Activated naive CD8-positive, alpha-beta T cell treated with anti-CD3 and anti-CD28 coated beads, Interleukin-2, amount 50 U/mL, for 16 hours (primary cell): ENCODE measurements around the gene TNFAIP3.
A peak's percentile ranks its signal among the peaks of the same experiment; 100 is the strongest.

Source experiments
- DNase-seq: peaks from one replicate; pipeline ENCODE4 v3.0.0-alpha.2; 2020; ENCODE audit warnings: low read depth, low spot score

Gene TNFAIP3

DNA sequence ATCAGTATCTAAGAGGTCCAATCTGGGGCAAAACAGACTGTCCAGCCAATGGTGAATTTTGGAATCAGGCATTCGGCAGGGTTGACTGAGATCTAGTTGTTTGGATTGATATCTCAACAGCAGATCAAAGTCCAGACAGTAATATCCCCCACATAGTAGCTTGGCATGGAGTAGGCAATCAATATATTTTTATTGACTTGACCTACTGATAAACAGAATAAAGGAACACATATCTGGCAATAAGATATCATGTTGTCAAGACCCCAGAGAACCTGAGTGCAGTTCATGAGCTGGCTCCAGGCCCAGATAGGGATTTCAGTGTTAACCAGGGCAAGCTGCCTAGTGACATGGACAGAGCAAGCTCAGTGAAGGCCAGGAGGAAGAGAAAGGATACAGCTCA, 34.4 kb downstream of the TNFAIP3 start:
- no peak for DNase-seq

DNA sequence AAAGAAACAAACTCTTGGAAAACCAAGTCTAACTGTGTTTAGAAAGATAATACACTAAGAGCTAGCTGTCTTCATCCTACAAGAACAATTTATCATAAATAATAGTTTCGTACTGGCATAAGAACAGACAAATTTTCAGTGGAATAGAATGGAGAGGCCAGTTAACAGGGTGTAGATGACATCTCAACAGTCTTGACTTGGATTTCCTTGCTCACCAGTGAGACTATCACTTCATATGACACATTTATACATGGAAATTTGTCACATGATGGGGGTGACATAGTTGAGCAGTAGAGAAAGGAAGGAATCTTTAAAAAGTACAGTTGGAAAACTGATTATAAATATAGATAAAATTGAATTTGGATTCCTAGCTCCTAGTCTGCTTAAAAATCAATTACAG, 35.6 kb downstream of the TNFAIP3 start:
- DNase-seq = no peak

DNA sequence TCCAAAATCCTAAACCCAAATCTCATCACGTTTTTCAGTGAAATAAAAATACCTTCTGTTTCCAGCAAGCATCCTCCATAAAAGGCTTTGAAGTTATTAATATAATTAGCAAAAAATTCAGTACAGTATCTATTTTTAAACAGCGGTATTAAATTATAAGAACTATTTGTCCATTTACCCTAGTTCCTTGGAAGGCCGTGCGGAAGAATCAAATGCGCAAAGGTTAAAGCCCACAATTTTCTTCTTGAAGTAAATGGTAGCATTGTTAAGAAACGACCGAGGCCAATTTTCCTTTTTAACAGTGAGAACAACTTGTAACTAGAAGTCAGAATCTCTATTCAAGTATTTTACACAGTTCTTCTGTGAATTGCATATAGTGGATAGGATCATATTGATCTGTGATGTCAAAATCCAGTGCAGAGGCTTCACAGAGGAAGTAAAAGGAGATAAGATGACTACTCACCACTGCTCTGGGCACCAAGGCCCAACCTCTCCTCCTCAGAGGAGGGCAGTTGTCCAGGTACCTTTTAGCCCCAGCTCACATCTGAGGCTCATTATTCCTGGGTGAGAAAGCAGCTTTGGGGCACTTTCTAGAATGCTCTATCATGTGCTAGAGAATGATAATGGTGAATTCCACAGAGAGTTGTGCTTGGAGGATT, 36.3 kb downstream of the TNFAIP3 start:
- no peak for DNase-seq

DNA sequence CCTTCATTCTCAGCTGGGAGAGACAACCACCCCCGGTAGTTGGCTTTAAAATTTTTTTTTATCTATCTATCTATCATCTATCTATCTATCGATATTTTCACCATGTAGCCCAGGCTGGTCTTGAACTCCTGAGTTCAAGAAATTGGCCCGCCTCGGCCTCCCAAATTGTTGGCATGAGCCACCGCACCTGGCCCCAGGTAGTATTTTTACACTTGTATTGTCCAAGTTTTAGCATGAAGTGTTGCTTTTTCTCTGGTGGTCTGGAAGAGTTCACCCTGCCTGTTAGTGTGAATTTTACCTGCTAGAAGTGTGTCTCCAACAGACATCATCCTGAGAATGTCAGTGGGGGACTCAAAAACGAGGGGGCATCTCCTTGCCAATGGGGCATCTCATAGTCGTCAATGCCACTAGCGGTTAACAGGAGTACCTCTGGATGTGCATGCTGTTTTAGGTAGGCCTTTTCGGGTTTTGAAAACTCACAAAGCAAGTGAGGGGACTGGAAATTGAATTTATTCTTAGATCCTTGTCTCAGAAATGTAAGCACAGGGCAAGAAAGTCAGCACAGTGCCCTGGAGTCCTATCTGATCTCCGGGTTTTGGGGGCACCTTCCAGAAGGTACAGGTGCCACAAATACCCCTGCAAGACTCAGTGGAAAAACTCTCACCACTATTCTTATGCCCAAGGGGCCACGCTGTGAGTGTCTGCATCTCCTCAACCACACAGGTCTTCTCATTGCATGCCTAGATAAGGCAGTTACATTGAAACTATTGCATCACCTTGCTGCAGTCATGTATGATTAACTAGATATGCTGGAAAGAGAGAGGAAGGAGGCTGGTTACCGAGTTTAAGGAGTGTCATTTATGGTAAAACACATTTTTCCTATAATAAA, 37.1 kb downstream of the TNFAIP3 start:
- no peak for DNase-seq

DNA sequence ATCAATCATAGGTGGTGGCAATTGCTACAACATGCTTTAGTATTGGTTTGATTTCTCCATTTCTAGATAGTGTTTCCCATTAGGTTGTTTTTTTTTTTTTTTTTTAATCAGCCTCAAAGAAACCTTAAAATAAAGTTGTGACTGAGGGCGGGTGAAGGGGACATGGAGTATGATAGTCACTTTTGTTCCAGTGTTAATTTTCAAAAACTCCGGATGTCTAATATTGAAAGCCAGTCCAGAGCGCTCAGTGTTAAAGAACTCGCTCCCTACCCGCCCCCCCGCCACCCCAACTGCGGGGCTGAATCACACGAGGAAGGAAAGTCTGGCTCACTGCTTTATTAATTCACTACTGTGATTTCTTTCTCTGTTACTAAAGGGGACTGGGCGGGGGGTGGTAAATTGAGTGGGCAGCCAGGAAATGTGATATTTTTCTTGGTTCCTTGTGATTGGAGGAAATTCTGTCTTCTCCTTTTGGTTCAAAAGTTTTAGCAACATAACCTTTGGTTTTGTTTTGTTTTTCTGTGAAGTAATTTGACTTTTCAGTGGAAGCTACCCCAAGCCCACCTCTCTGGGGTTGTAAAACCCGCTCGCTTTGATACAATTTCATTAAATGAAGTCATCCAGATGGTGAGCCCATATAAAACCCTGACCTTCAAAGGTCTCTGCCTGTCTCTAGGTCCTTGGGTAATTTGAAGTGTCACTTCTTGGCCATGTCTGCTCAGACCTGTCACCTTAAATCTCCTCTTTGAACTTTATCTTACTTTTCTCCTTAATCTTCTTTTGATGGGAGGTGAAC, 38.0 kb downstream of the TNFAIP3 start:
- peak; percentile 70 for DNase-seq

DNA sequence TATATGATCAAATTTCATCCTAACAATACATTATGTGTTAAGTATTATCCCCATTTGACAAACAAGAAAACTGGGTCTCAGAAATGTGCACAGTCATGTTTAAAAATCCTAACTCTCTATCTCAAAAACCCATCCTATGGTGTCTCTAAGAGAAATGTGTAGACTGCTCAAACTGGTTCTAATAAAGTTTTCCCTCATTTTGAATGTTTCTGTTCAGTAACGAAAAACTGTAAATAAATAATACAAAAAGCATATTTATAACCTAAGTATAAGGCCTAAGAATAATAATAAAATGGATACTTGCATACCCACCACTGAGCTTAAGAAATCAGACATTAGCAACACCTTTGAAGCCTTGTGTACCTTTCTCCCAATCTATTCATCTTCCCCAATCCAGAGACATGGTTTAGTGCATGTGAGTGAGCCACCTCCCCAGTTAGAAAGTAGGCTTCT, 39.0 kb downstream of the TNFAIP3 start:
- DNase-seq = no peak

DNA sequence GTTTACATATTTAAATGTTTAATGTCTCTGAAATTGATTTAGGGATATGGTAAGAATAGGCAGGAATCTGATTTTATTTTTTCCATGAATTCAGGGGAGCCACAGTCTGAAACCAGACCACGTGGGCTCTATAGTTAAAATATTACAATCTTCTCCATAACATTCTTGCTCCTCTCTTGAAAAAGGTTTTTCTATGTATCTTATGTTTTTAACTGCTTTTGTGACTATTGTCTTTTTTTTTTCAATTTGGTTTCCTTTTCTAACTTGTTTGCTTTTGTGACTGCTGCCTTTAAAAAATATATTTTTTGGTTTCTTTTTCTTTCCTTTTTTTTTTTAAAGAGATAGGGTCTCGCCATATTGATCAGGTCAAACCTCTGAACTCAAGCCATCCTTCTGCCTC, 40.1 kb downstream of the TNFAIP3 start:
- DNase-seq = no peak

DNA sequence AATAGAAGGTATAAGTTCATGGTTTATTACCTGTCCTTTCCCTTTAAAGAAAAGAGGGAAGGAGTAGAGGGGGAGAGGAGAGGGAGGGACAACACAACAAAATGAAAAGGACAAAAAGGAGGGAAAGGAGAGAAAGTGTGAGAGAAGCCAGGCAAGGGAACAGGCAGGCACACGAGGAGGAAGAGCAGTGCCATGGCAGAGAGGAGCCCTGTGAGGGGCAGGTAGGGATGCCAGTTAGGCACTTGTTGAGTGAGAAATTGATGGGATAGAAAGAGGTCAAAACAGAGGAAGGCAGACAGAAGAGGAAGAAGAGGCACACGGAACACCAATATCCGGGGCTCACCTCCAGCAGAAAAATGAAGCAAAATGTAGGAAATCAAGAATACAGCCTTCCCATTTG, 42.5 kb downstream of the TNFAIP3 start:
- no peak for DNase-seq

DNA sequence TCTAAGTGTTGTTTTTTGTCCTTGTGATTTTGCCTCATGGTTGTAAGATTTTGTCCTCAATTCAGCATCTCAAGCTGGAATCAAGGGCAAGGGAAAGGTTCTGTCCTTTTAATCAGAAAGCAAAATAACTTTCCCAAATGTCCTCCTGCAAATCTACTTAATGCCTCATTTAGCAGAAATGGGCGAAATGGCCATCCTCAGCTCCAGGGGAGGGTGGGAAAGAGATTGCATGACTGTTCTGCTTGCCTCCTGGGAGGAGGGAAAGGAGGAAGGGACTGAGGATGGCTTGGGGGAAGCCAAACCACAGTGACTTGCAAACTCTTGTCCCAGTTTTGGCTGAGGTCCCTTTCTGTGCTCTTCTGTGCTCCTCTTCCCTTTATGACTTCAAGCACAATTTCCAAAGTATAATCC, 43.4 kb downstream of the TNFAIP3 start:
- no peak for DNase-seq

DNA sequence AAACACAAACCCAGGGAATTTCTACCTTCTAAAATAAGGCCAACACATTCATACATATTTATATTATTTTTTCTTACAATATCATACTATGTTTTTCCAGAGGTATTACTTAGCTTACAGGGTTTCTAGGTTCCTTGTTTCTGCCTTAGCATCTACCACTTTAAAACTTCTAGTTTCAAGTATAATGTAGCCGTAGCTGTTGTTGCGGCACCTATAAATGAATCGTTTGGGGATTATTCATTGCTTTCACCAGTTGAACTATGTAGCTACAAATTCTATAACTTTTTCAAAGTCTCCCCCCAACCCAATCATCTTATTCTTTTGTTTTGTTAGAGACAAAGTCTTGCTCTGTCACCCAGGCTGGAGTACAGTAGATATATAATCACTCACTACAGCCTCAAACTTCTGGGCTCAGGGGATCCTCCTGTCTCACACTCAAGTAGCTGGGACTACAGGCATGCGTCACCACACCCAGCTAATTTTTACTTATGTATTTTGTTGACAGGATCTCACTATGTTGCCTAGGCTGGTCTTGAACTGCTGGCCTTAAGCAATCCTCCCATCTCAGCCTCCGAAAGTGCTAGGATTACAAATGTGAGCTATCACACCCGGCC, 43.9 kb downstream of the TNFAIP3 start:
- no peak for DNase-seq

DNA sequence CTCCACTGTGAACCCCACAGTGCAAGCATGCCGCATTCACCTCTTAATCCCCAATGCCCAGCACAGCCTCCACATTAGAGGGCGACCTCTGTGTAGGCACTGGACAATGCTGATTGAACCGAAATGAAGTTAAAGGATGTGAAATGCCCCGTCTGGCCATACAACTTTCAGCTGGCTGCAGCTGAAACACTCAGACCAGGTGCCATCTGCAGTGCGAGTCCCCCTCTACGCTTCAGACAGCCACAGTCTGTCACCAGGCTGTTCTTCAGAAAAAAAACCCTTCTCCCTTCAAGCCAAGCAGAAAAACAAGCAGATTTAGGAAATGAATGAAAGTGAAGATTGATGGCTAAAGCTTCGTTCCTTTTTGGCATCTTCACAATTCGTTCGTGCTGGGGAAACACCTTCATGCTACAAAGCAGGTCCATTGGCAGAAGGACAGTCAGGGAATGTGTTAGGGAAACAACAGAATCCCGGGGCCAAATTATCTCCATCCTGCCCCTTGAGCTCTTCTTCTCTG, 44.7 kb downstream of the TNFAIP3 start:
- DNase-seq = no peak

DNA sequence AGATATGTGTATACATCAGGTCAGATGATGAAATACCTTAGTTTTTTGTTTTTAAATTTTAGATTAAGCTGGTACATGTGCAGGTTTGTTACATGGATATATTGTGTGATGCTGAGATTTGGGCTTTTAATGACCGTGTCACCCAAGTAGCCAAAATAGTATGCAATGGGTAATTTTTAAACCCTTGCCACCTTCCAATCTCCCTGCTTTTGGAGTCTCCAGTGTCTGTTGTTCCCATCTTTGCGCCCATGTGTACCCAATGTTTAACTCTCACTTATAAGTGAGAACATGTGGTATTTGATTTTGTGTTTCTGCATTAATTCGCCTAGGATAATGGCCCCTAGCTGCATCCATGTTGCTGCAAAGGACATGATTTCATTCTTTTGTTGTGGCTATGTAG, 45.8 kb downstream of the TNFAIP3 start:
- DNase-seq = no peak

DNA sequence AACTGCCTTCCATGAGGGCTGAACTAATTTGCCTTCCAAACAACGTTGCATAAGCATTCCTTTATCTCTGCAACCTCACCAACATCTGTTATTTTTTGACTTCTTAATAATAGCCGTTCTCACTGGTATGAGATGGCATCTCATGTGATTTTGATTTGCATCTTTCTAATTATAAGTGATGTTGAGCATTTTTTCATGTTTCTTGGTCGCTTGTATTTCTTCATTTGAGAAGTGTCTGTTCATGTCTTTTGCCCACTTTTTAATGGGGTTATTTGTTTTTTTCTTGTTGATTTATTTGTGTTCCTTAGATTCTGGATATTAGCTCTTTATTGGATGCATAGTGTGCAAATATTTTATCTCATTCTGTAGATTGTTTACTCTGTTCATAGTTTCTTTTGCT, 46.4 kb downstream of the TNFAIP3 start:
- no peak for DNase-seq

DNA sequence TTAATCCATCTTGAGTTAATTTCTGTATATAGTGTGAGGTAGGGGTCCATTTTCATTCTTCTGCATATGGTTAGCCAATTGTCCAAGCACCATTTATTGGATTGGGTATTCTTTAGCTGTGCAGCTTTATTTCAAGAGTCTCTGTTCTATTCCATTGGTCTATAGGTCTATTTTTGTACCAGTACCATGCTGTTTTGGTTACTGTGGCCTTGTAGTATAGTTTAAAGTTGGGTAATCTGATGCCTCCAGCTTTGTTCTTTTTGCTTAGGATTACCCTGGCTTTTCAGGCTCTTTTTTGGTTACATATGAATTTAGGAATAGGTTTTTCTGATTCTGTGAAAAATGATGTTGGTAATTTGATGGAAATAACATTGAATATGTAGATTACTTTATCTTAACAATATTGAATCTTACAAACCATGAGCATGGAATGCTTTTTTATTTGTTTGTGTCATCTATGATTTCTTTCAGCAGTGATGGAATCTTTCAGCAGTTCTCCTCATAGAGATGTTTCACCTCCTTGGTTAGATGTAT, 47.0 kb downstream of the TNFAIP3 start:
- DNase-seq = no peak

DNA sequence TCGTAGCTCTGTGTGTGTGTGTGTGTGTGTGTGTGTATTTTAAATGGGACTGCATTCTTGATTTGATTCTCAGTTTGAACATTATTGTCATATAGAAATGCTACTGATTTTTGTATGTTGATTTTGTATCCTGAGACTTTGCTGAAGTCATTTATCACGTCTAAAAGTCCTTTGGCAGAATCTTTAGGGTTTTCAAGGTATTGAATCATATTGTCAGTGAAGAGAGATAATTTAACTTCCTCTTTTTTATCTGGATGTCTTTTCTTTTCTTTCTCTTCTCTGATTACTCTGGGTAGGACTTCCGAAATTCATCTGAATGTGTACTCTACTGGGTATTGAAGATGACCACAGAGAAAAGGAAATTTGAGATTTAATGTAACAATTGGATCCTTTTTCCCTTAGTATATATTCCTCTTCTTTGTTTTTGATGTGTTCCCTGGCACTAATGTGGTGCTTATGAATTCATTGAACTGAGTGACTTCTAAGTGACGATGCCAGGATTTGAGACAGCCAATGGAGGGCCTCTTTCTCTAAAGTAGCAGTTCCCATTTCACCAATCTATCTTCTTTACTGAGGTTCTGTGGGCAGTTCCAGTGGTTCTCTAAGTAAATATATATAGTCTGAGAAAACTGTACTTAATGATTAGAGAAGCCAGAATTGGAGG, 47.6 kb downstream of the TNFAIP3 start:
- no peak for DNase-seq

DNA sequence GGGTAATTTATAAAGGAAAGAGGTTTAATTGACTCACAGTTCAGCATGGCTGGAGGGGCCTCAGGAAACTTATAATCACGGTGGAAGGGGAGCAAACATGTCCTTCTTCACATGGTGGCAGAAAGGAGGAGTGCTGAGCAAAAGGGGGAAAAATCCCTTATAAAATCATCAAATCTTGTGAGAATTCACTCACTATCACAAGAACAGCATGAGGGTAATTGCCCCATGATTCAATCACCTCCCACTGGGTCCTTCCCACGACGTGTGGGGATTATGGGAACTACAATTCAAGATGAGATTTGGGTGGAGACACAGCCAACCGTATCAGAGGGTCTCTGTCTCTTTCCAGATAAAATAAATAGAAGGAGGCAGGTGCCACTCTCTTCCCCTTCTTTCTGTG, 48.7 kb downstream of the TNFAIP3 start:
- DNase-seq = no peak

DNA sequence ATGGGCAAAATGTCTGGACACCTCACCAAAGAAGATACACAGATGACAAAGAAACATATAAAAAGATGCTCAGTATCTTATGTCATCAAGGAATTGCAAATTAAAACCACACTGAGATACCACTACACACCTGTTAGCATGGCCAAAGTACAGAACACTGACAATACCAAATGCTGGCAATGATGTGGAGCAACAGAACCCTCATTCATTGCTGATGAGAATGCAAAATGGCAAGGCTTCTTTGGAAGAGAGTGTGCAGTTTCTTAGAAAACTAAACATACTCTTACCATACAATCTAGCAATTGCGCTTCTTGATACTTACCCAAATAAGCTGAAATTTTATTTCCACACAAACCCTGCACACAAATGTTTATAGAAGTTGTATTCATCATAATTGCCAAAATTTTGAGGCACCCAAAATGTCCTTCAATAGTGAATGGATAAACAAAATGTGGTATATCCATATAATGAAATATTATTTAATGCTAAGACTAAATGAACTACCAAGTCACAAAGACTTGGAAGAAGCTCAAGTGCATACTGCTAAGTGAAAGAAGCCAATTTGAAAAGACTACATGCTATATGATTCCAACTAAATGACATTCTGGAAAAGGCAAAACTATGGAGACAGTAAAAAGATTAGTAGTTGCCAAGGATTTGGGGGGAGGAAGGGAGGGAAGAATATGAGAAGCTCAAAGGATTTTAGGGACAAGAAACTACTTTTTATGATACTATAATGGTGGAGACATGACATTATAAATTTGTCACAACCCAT, 50.7 kb downstream of the TNFAIP3 start:
- DNase-seq = no peak

DNA sequence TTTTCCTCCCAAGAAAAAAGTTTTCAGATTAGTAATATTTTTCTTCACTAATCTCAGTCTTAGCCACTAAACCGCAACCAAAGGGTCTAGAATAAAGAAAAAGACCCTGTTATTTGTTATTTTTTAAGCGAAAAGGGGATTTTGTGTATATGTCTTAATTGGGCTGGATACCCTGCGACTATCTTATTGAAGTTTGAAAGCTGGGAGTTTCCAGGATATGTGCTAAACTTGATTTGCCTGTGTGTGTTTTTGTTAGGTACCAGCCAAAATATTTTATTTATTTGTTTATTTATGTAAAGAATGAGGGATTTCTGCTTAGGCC, 52.4 kb downstream of the TNFAIP3 start:
- no peak for DNase-seq

DNA sequence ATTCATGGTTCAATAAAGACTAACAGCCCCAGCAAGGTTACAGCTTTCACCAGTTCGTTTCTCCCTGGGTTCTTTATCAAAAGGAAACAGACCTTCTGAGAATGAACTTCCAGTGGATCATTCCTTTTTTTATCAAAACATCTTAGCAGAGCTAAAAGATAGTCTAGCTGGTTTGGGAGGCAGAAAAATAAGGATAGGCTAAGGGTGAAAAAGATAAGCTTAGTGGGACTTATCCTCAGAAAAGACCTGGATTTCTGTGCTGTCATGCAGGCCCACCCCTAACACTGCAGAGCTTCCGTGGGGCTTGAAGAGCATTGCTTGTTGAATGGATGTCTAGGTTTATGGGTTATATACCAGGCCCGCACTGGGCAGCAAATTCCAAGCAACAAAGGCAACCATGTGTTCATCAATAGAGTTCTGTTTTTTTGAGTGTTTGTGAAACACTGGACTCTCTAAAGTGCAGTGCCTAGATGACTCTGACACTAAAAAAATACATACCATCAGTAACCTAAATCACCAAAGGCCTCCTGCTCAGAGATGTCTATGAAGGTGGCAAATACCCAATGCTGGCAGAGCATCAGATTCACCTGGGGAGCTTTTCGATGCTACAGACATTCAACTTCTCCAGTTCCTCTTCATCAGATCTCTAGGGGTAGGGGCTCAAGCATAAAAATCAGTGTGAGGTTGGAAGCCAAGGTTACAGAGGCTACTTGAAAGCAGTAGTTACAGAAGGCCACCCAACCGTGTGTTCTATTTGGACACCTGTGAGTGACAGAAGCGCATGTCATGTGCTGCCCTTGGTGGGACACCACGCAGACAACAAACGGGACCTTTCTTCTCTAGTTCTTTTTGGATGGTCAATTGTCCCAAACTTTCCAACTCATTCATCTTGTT, 53.0 kb downstream of the TNFAIP3 start:
- no peak for DNase-seq
